ENCODE data around the gene TRIP6.

The TRIP6 gene

GRCh38 chr7:100867040-100867775, at the start of gene TRIP6:
Gene TRIP6 (plus strand): TSS chr7:100867387. CDS start chr7:100867498, 111 bp downstream.
- DNase-seq: peak; percentile 54

- no peak for DNase-seq
Measured at GRCh38 chr7:100818366-100818765, 48.8 kb upstream of the TRIP6 start.

GRCh38 chr7:100818825-100819224, 48.4 kb upstream of the TRIP6 start:
- no peak for DNase-seq

GRCh38 chr7:100819586-100819985, 47.6 kb upstream of the TRIP6 start:
- no peak for DNase-seq

GRCh38 chr7:100822236-100823139, 44.7 kb upstream of the TRIP6 start:
- no peak for DNase-seq

- no peak for DNase-seq
Measured at GRCh38 chr7:100823140-100823525, 44.1 kb upstream of the TRIP6 start.

GRCh38 chr7:100823534-100823933, 43.7 kb upstream of the TRIP6 start:
- DNase-seq: no peak

GRCh38 chr7:100824499-100825214, 42.5 kb upstream of the TRIP6 start:
- DNase-seq: no peak

GRCh38 chr7:100825215-100825671, 41.9 kb upstream of the TRIP6 start:
- no peak for DNase-seq

GRCh38 chr7:100825751-100826513, 41.3 kb upstream of the TRIP6 start:
- DNase-seq: no peak

GRCh38 chr7:100826514-100827329, 40.5 kb upstream of the TRIP6 start:
- no peak for DNase-seq

GRCh38 chr7:100827330-100828226, 39.6 kb upstream of the TRIP6 start, which contains the start of gene EPHB4:
Gene EPHB4 (minus strand): TSS chr7:100827523. CDS start chr7:100827030, 493 bp downstream.
- DNase-seq: no peak

- no peak for DNase-seq
Measured at GRCh38 chr7:100829150-100829716, 38.0 kb upstream of the TRIP6 start.

- no peak for DNase-seq
Measured at GRCh38 chr7:100830396-100830795, 36.8 kb upstream of the TRIP6 start.

GRCh38 chr7:100832281-100832633, 34.9 kb upstream of the TRIP6 start:
- no peak for DNase-seq

GRCh38 chr7:100835903-100836811, 31.0 kb upstream of the TRIP6 start:
- no peak for DNase-seq

- DNase-seq: no peak
Measured at GRCh38 chr7:100836812-100837098, 30.4 kb upstream of the TRIP6 start.

GRCh38 chr7:100837099-100837836, 29.9 kb upstream of the TRIP6 start:
- DNase-seq: peak; percentile 73
